Measurements from ENCODE around the gene YIPF1.

The YIPF1 gene

GRCh38 chr1:53913352-53914033 lies 23.9 kb upstream of the YIPF1 start:
- DNase-seq (ENCODE audit: low read depth): no peak
- H3K9ac ChIP-seq (ENCODE audit: low read length): no peak overlapping the region
- H3K27me3 ChIP-seq (replicated peaks; ENCODE audit: control insufficient read depth, insufficient read depth, low read length): no peaks in the 10 kb centered on the region
- H3K4me1 ChIP-seq (ENCODE audit: control insufficient read depth, insufficient read depth, low read length): peaks cover 15% of the 10 kb centered on the region
- H3K36me3 ChIP-seq (ENCODE audit: control insufficient read depth, insufficient read depth, low read length, severe bottlenecking): peaks cover 5% of the 10 kb centered on the region
- H3K9me3 ChIP-seq (ENCODE audit: control insufficient read depth, low read length): no peaks in the 10 kb centered on the region
- no peak overlapping the region for H3K4me3 ChIP-seq (ENCODE audit: low read length)

GRCh38 chr1:53911442-53911841 lies 21.8 kb upstream of the YIPF1 start:
- Histone ChIP-seq H3K4me1 (ENCODE audit: control insufficient read depth, insufficient read depth, low read length) (peaks cover 19% of the 10 kb centered on the region), H3K36me3 (ENCODE audit: control insufficient read depth, insufficient read depth, low read length, severe bottlenecking) (peaks cover 4% of the 10 kb centered on the region), H3K4me3 (ENCODE audit: low read length) (no peak overlapping the region), H3K27me3 (replicated peaks; ENCODE audit: control insufficient read depth, insufficient read depth, low read length) (no peaks in the 10 kb centered on the region), H3K9ac (ENCODE audit: low read length) (no peak overlapping the region), H3K9me3 (ENCODE audit: control insufficient read depth, low read length) (no peaks in the 10 kb centered on the region)
- DNase-seq (ENCODE audit: low read depth): no peak

GRCh38 chr1:53909946-53910345 lies 20.3 kb upstream of the YIPF1 start:
- Histone ChIP-seq H3K9ac (ENCODE audit: low read length) (no peak overlapping the region), H3K9me3 (ENCODE audit: control insufficient read depth, low read length) (no peaks in the 10 kb centered on the region), H3K27me3 (replicated peaks; ENCODE audit: control insufficient read depth, insufficient read depth, low read length) (no peaks in the 10 kb centered on the region), H3K36me3 (ENCODE audit: control insufficient read depth, insufficient read depth, low read length, severe bottlenecking) (no peaks in the 10 kb centered on the region), H3K4me3 (ENCODE audit: low read length) (no peak overlapping the region), H3K4me1 (ENCODE audit: control insufficient read depth, insufficient read depth, low read length) (peaks cover 19% of the 10 kb centered on the region)
- DNase-seq (ENCODE audit: low read depth): peak; percentile 48

GRCh38 chr1:53906121-53906520 lies 16.5 kb upstream of the YIPF1 start:
- no peaks in the 10 kb centered on the region for H3K36me3 ChIP-seq (ENCODE audit: control insufficient read depth, insufficient read depth, low read length, severe bottlenecking)
- no peak overlapping the region for H3K4me3 ChIP-seq (ENCODE audit: low read length)
- H3K4me1 ChIP-seq (ENCODE audit: control insufficient read depth, insufficient read depth, low read length): peaks cover 19% of the 10 kb centered on the region
- no peaks in the 10 kb centered on the region for H3K9me3 ChIP-seq (ENCODE audit: control insufficient read depth, low read length)
- DNase-seq (ENCODE audit: low read depth): no peak
- H3K9ac ChIP-seq (ENCODE audit: low read length): no peak overlapping the region
- H3K27me3 ChIP-seq (replicated peaks; ENCODE audit: control insufficient read depth, insufficient read depth, low read length): no peaks in the 10 kb centered on the region

- Histone ChIP-seq H3K9ac (ENCODE audit: low read length) (no peak overlapping the region), H3K36me3 (ENCODE audit: control insufficient read depth, insufficient read depth, low read length, severe bottlenecking) (no peaks in the 10 kb centered on the region), H3K9me3 (ENCODE audit: control insufficient read depth, low read length) (no peaks in the 10 kb centered on the region), H3K4me1 (ENCODE audit: control insufficient read depth, insufficient read depth, low read length) (peaks cover 17% of the 10 kb centered on the region), H3K27me3 (replicated peaks; ENCODE audit: control insufficient read depth, insufficient read depth, low read length) (no peaks in the 10 kb centered on the region), H3K4me3 (ENCODE audit: low read length) (no peak overlapping the region)
- DNase-seq (ENCODE audit: low read depth): no peak
These were observed 15.9 kb upstream of the YIPF1 start for GRCh38 chr1:53905509-53905908.

- H3K4me1 ChIP-seq (ENCODE audit: control insufficient read depth, insufficient read depth, low read length): peaks cover 21% of the 10 kb centered on the region
- H3K4me3 ChIP-seq (ENCODE audit: low read length): no peak overlapping the region
- no peaks in the 10 kb centered on the region for H3K36me3 ChIP-seq (ENCODE audit: control insufficient read depth, insufficient read depth, low read length, severe bottlenecking)
- H3K9ac ChIP-seq (ENCODE audit: low read length): no peak overlapping the region
- DNase-seq (ENCODE audit: low read depth): peak; percentile 36
- H3K9me3 ChIP-seq (ENCODE audit: control insufficient read depth, low read length): no peaks in the 10 kb centered on the region
- no peaks in the 10 kb centered on the region for H3K27me3 ChIP-seq (replicated peaks; ENCODE audit: control insufficient read depth, insufficient read depth, low read length)
These were observed 12.9 kb upstream of the YIPF1 start for GRCh38 chr1:53902235-53903138.

- no peak overlapping the region for H3K9ac ChIP-seq (ENCODE audit: low read length)
- DNase-seq (ENCODE audit: low read depth): no peak
- H3K27me3 ChIP-seq (replicated peaks; ENCODE audit: control insufficient read depth, insufficient read depth, low read length): no peaks in the 10 kb centered on the region
- no peaks in the 10 kb centered on the region for H3K9me3 ChIP-seq (ENCODE audit: control insufficient read depth, low read length)
- no peak overlapping the region for H3K4me3 ChIP-seq (ENCODE audit: low read length)
- peaks cover 26% of the 10 kb centered on the region for H3K4me1 ChIP-seq (ENCODE audit: control insufficient read depth, insufficient read depth, low read length)
- H3K36me3 ChIP-seq (ENCODE audit: control insufficient read depth, insufficient read depth, low read length, severe bottlenecking): no peaks in the 10 kb centered on the region
These were observed 10.1 kb upstream of the YIPF1 start for GRCh38 chr1:53899708-53900107.

GRCh38 chr1:53899206-53899628 lies 9.6 kb upstream of the YIPF1 start:
- H3K36me3 ChIP-seq (ENCODE audit: control insufficient read depth, insufficient read depth, low read length, severe bottlenecking): no peaks in the 10 kb centered on the region
- no peak overlapping the region for H3K9ac ChIP-seq (ENCODE audit: low read length)
- peaks cover 26% of the 10 kb centered on the region for H3K4me1 ChIP-seq (ENCODE audit: control insufficient read depth, insufficient read depth, low read length)
- no peaks in the 10 kb centered on the region for H3K27me3 ChIP-seq (replicated peaks; ENCODE audit: control insufficient read depth, insufficient read depth, low read length)
- H3K9me3 ChIP-seq (ENCODE audit: control insufficient read depth, low read length): no peaks in the 10 kb centered on the region
- H3K4me3 ChIP-seq (ENCODE audit: low read length): no peak overlapping the region
- DNase-seq (ENCODE audit: low read depth): no peak

- no peaks in the 10 kb centered on the region for H3K9me3 ChIP-seq (ENCODE audit: control insufficient read depth, low read length)
- peaks cover 26% of the 10 kb centered on the region for H3K4me1 ChIP-seq (ENCODE audit: control insufficient read depth, insufficient read depth, low read length)
- no peaks in the 10 kb centered on the region for H3K27me3 ChIP-seq (replicated peaks; ENCODE audit: control insufficient read depth, insufficient read depth, low read length)
- H3K36me3 ChIP-seq (ENCODE audit: control insufficient read depth, insufficient read depth, low read length, severe bottlenecking): no peaks in the 10 kb centered on the region
- peak; percentile 91 for DNase-seq (ENCODE audit: low read depth)
- no peak overlapping the region for H3K4me3 ChIP-seq (ENCODE audit: low read length)
- H3K9ac ChIP-seq (ENCODE audit: low read length): no peak overlapping the region
These were observed 7.1 kb upstream of the YIPF1 start for GRCh38 chr1:53896635-53897229.

- Histone ChIP-seq H3K4me1 (ENCODE audit: control insufficient read depth, insufficient read depth, low read length) (peaks cover 28% of the 10 kb centered on the region), H3K36me3 (ENCODE audit: control insufficient read depth, insufficient read depth, low read length, severe bottlenecking) (no peaks in the 10 kb centered on the region), H3K4me3 (ENCODE audit: low read length) (no peak overlapping the region), H3K27me3 (replicated peaks; ENCODE audit: control insufficient read depth, insufficient read depth, low read length) (no peaks in the 10 kb centered on the region), H3K9ac (ENCODE audit: low read length) (no peak overlapping the region), H3K9me3 (ENCODE audit: control insufficient read depth, low read length) (no peaks in the 10 kb centered on the region)
- DNase-seq (ENCODE audit: low read depth): no peak
These were observed 5.8 kb upstream of the YIPF1 start for GRCh38 chr1:53895421-53895820.

- H3K36me3 ChIP-seq (ENCODE audit: control insufficient read depth, insufficient read depth, low read length, severe bottlenecking): no peaks in the 10 kb centered on the region
- no peak overlapping the region for H3K9ac ChIP-seq (ENCODE audit: low read length)
- H3K4me3 ChIP-seq (ENCODE audit: low read length): no peak overlapping the region
- H3K4me1 ChIP-seq (ENCODE audit: control insufficient read depth, insufficient read depth, low read length): peaks cover 28% of the 10 kb centered on the region
- H3K27me3 ChIP-seq (replicated peaks; ENCODE audit: control insufficient read depth, insufficient read depth, low read length): no peaks in the 10 kb centered on the region
- H3K9me3 ChIP-seq (ENCODE audit: control insufficient read depth, low read length): no peaks in the 10 kb centered on the region
- no peak for DNase-seq (ENCODE audit: low read depth)
These were observed 5.0 kb upstream of the YIPF1 start for GRCh38 chr1:53894644-53895043.

Measured in adipocyte (in vitro differentiated cells).